GM12878 (cell line): Measurements from ENCODE around the gene TXLNB. TPM values are rescaled to one million over a fixed set of nuclear protein-coding genes. Genes with fewer than 3 reads are reported as not detected.

Experiments
- E2F8 ChIP-seq: fragments of 450-650 bp; IDR thresholded peaks from 2 replicates; pipeline ENCODE4 v1.6.1; 2018; ENCODE audit warnings: mild to moderate bottlenecking, low read depth, moderate library complexity; ENCODE audit not compliant: partially characterized antibody
- E4F1 ChIP-seq: fragments of 450-650 bp; IDR thresholded peaks from 2 replicates; pipeline ENCODE4 v1.6.1; 2018; ENCODE audit warnings: borderline replicate concordance, mild to moderate bottlenecking; ENCODE audit not compliant: partially characterized antibody
- EGR1 ChIP-seq, 2 experiments: IDR thresholded peaks; 1 replicate in 1 of 2; 2 replicates in 1 of 2; pipeline ENCODE4 v1.6.1; 2011 to 2012; ENCODE audit warnings: low read depth in 2 of 2, low read length in 2 of 2, borderline replicate concordance in 1 of 2, mild to moderate bottlenecking in 1 of 2, moderate library complexity in 1 of 2
- ESRRA ChIP-seq: IDR thresholded peaks from 2 replicates; pipeline ENCODE4 v1.6.1; 2012; ENCODE audit warnings: mild to moderate bottlenecking, low read length, improper control_type of control experiment
- GATAD2B ChIP-seq: fragments of 450-650 bp; conservative IDR thresholded peaks from 2 replicates; pipeline ENCODE4 v1.6.1; 2017; ENCODE audit warnings: low read depth, mild to moderate bottlenecking, moderate library complexity
- JUNB ChIP-seq: IDR thresholded peaks from 2 replicates; pipeline ENCODE4 v1.6.1; 2016; ENCODE audit warnings: antibody characterized with exemption, mild to moderate bottlenecking
- KAT2A ChIP-seq: conservative IDR thresholded peaks from 2 replicates; pipeline ENCODE4 v1.6.1; 2011; ENCODE audit warnings: low read depth, low read length; ENCODE audit not compliant: control insufficient read depth
- MEF2A ChIP-seq: IDR thresholded peaks from 2 replicates; pipeline ENCODE4 v1.6.1; 2011; ENCODE audit warnings: low read depth, mild to moderate bottlenecking, low read length, moderate library complexity; ENCODE audit not compliant: insufficient read depth
- MTA3 ChIP-seq: IDR thresholded peaks from 2 replicates; pipeline ENCODE4 v1.6.1; 2012; ENCODE audit warnings: low read length, inconsistent platforms, borderline replicate concordance
- NFYA ChIP-seq: IDR thresholded peaks from 2 replicates; pipeline ENCODE4 v1.6.1; 2011; ENCODE audit warnings: low read depth, mild to moderate bottlenecking, low read length, improper control_type of control experiment, borderline replicate concordance
- NR2F1 ChIP-seq: fragments of 450-650 bp; conservative IDR thresholded peaks from 2 replicates; pipeline ENCODE4 v1.6.1; 2017; ENCODE audit warnings: mild to moderate bottlenecking
- RBBP5 ChIP-seq: fragments of 200-600 bp; sonication (generic); conservative IDR thresholded peaks from 2 replicates; pipeline ENCODE4 v1.6.1; 2016
- SUPT20H ChIP-seq: IDR thresholded peaks from 2 replicates; pipeline ENCODE4 v1.6.1; 2011; ENCODE audit warnings: low read depth, mild to moderate bottlenecking, low read length, moderate library complexity, borderline replicate concordance; ENCODE audit not compliant: control insufficient read depth
- ZBED1 ChIP-seq: IDR thresholded peaks from 2 replicates; pipeline ENCODE4 v1.6.1; 2016; ENCODE audit warnings: borderline replicate concordance
- polyA plus RNA-seq, 11 experiments: library from polyadenylated mRNA; depleted of rRNA in 4 of 11; unstranded in 6 of 11; stranded (reverse) in 5 of 11; fragments of >200 nt; fragmentation: Nextera tagmentation in 4 of 11; fragmentation: Illumina TruSeq in 1 of 11; extraction: Ambion mirVana in 4 of 11; extraction: Trizol in 1 of 11; gene quantifications; 1 replicate in 1 of 11; 2 replicates in 10 of 11; pipeline versions ENCODE4 v1.2.1 to v1.2.3, GENCODE V29; 2011 to 2016; ENCODE audit warnings: inconsistent platforms in 2 of 11, missing spikeins in 2 of 11, low read depth in 1 of 11
- total RNA-seq, 4 experiments: library from RNA; depleted of rRNA in 3 of 4; stranded (reverse); fragments of >200 nt in 3 of 4; fragmentation: Illumina TruSeq in 1 of 4; extraction: Trizol in 1 of 4; gene quantifications; 2 replicates each; pipeline versions ENCODE4 v1.2.1 to v1.2.3, GENCODE V29; 2013 to 2021
- TF ChIP-seq, protein P1 (sequence below): fragments of 450-650 bp; IDR thresholded peaks from 2 replicates; pipeline ENCODE4 v1.6.1; 2017; ENCODE audit warnings: mild to moderate bottlenecking, moderate library complexity
- TF ChIP-seq, protein P2 (sequence below): fragments of 450-650 bp; IDR thresholded peaks from 2 replicates; pipeline ENCODE4 v1.6.1; 2017; ENCODE audit warnings: low read depth, mild to moderate bottlenecking, moderate library complexity
- TF ChIP-seq, protein P3 (sequence below): fragments of 450-650 bp; IDR thresholded peaks from 2 replicates; pipeline ENCODE4 v1.6.1; 2017; ENCODE audit warnings: mild to moderate bottlenecking, low read depth, inconsistent platforms; ENCODE audit not compliant: poor library complexity, severe bottlenecking

The TXLNB gene
- total and polyA plus RNA-seq, 10 of the 15 experiments (the other 5 are each of a cell fraction or from before 2014, with no cell fraction given), result 0.07 to 1.3 (median 0.22) TPM; not detected in 1

DNA sequence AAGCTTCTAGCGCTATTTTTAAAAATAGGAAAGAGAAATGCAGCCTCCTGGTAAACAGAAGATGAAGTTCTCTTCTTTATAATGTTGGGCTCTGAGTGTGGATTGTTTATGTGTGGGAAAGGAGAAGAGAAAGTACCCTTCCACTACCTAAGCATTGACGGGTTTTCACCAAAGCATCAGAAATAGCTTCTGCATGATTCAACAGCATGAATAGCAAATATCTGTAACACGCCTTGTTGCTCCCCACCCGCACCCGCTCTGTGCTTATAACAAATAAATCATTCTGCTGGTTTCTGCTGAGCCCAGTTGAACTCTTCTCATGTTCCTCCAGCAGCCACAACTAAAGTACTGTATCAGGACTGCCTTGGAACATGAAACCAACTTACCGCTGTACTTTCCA is 20.7 kb downstream of the TXLNB start (continued):
- TF ChIP-seq EGR1 (IDR thresholded peaks at IDR 0.05; ENCODE audit: borderline replicate concordance in 1 of 2, low read depth in 2 of 2, low read length in 2 of 2), result no peak
- TF ChIP-seq, protein P1, sequence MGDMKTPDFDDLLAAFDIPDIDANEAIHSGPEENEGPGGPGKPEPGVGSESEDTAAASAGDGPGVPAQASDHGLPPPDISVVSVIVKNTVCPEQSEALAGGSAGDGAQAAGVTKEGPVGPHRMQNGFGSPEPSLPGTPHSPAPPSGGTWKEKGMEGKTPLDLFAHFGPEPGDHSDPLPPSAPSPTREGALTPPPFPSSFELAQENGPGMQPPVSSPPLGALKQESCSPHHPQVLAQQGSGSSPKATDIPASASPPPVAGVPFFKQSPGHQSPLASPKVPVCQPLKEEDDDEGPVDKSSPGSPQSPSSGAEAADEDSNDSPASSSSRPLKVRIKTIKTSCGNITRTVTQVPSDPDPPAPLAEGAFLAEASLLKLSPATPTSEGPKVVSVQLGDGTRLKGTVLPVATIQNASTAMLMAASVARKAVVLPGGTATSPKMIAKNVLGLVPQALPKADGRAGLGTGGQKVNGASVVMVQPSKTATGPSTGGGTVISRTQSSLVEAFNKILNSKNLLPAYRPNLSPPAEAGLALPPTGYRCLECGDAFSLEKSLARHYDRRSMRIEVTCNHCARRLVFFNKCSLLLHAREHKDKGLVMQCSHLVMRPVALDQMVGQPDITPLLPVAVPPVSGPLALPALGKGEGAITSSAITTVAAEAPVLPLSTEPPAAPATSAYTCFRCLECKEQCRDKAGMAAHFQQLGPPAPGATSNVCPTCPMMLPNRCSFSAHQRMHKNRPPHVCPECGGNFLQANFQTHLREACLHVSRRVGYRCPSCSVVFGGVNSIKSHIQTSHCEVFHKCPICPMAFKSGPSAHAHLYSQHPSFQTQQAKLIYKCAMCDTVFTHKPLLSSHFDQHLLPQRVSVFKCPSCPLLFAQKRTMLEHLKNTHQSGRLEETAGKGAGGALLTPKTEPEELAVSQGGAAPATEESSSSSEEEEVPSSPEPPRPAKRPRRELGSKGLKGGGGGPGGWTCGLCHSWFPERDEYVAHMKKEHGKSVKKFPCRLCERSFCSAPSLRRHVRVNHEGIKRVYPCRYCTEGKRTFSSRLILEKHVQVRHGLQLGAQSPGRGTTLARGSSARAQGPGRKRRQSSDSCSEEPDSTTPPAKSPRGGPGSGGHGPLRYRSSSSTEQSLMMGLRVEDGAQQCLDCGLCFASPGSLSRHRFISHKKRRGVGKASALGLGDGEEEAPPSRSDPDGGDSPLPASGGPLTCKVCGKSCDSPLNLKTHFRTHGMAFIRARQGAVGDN, result no peak
- no peak for TF ChIP-seq GATAD2B
- TF ChIP-seq NR2F1, result no peak
- peak; percentile 59; the same call in 1 of the 2 replicates for TF ChIP-seq MEF2A
- TF ChIP-seq, protein P2, sequence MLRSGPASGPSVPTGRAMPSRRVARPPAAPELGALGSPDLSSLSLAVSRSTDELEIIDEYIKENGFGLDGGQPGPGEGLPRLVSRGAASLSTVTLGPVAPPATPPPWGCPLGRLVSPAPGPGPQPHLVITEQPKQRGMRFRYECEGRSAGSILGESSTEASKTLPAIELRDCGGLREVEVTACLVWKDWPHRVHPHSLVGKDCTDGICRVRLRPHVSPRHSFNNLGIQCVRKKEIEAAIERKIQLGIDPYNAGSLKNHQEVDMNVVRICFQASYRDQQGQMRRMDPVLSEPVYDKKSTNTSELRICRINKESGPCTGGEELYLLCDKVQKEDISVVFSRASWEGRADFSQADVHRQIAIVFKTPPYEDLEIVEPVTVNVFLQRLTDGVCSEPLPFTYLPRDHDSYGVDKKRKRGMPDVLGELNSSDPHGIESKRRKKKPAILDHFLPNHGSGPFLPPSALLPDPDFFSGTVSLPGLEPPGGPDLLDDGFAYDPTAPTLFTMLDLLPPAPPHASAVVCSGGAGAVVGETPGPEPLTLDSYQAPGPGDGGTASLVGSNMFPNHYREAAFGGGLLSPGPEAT, result peak; percentile 76; the same call in 1 of the 2 replicates
- TF ChIP-seq, protein P3, sequence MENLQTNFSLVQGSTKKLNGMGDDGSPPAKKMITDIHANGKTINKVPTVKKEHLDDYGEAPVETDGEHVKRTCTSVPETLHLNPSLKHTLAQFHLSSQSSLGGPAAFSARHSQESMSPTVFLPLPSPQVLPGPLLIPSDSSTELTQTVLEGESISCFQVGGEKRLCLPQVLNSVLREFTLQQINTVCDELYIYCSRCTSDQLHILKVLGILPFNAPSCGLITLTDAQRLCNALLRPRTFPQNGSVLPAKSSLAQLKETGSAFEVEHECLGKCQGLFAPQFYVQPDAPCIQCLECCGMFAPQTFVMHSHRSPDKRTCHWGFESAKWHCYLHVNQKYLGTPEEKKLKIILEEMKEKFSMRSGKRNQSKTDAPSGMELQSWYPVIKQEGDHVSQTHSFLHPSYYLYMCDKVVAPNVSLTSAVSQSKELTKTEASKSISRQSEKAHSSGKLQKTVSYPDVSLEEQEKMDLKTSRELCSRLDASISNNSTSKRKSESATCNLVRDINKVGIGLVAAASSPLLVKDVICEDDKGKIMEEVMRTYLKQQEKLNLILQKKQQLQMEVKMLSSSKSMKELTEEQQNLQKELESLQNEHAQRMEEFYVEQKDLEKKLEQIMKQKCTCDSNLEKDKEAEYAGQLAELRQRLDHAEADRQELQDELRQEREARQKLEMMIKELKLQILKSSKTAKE, result no peak
- TF ChIP-seq NFYA, result no peak
- TF ChIP-seq ESRRA, result no peak
- TF ChIP-seq E2F8, result no peak
- TF ChIP-seq JUNB, result no peak; the same call in 1 of the 2 replicates
- no peak for TF ChIP-seq KAT2A
- TF ChIP-seq E4F1, result no peak
- no peak for TF ChIP-seq SUPT20H
- TF ChIP-seq MTA3, result no peak
- TF ChIP-seq RBBP5, result no peak
- TF ChIP-seq ZBED1, result no peak
